HG02678 (cell line): ENCODE measurements around the gene LAMTOR2.
"Not testable (repeated sequence)": the region's sequence is repeated elsewhere in the genome, so short reads cannot be mapped to it uniquely, and the experiment has no call there.

Experiments used
- ATAC-seq: cut with Tn5 transposase; IDR thresholded peaks from one replicate; pipeline ENCODE4 v1.9.1; 2021; ENCODE audit warnings: mild to moderate bottlenecking, moderate library complexity; ENCODE audit not compliant: unreplicated experiment

The LAMTOR2 gene

GRCh38 chr1:156051011-156051725 lies 3.4 kb upstream of the LAMTOR2 start:
- no peak for ATAC-seq

GRCh38 chr1:156052862-156053767 lies 1.5 kb upstream of the LAMTOR2 start:
- peak; percentile 20 for ATAC-seq

- peak; percentile 60 for ATAC-seq
Observed at GRCh38 chr1:156053768-156054499, 648 bp upstream of the LAMTOR2 start, which contains the start of gene UBQLN4. UBQLN4 (minus strand) TSS chr1:156053798; CDS start chr1:156053701, 97 bp downstream.

GRCh38 chr1:156055281-156056048 lies 883 bp downstream of the LAMTOR2 start:
- ATAC-seq: no peak

- ATAC-seq: no peak
Observed at GRCh38 chr1:156056326-156056849, 1.8 kb downstream of the LAMTOR2 start.

- ATAC-seq: no peak
Observed at GRCh38 chr1:156060937-156061636, 6.5 kb downstream of the LAMTOR2 start, which contains the start of gene RAB25. RAB25 (plus strand) TSS chr1:156061160; CDS start chr1:156061401, 241 bp downstream.

- no peak for ATAC-seq
Observed at GRCh38 chr1:156062189-156062588, 7.6 kb downstream of the LAMTOR2 start.

GRCh38 chr1:156063997-156064285 lies 9.4 kb downstream of the LAMTOR2 start:
- ATAC-seq: no peak

GRCh38 chr1:156064615-156065014 lies 10.0 kb downstream of the LAMTOR2 start:
- ATAC-seq: no peak

GRCh38 chr1:156065212-156065611 lies 10.6 kb downstream of the LAMTOR2 start:
- no peak for ATAC-seq

GRCh38 chr1:156065871-156066270 lies 11.3 kb downstream of the LAMTOR2 start:
- ATAC-seq: no peak

GRCh38 chr1:156067262-156067661 lies 12.7 kb downstream of the LAMTOR2 start:
- ATAC-seq: no peak

GRCh38 chr1:156069490-156070455 lies 15.2 kb downstream of the LAMTOR2 start:
- no peak for ATAC-seq

- ATAC-seq: no peak
Observed at GRCh38 chr1:156070548-156070947, 16.0 kb downstream of the LAMTOR2 start.

GRCh38 chr1:156071332-156071816 lies 16.8 kb downstream of the LAMTOR2 start:
- not testable (repeated sequence) for ATAC-seq

GRCh38 chr1:156072251-156072650 lies 17.7 kb downstream of the LAMTOR2 start:
- no peak for ATAC-seq

GRCh38 chr1:156073110-156073687 lies 18.6 kb downstream of the LAMTOR2 start:
- ATAC-seq: no peak

GRCh38 chr1:156073740-156074139 lies 19.2 kb downstream of the LAMTOR2 start:
- ATAC-seq: no peak
